GM12878 (cell line): ENCODE measurements around the gene LAMC3. TPM values are rescaled to one million over a fixed set of nuclear protein-coding genes. Genes with fewer than 3 reads are reported as not detected.

Experiments used
- ATAC-seq: fragments of 200-7000 bp; cut with Tn5 transposase; 3 replicates; pipeline ENCODE4 v1.9.1; 2020; ENCODE audit warnings: mild to moderate bottlenecking, moderate library complexity
- BruUV-seq: library from RNA; stranded (reverse); fragments of 400-500 nt; replicated peaks from 2 replicates; lab custom pipeline; 2021; lab: Mats Ljungman, UMichigan
- CTCF ChIA-PET: fragments of 300-600 bp; sonication (Branson Sonifier 250); formaldehyde crosslinking; extraction: SDS; loops from one replicate; lab custom pipeline; 2021; ENCODE audit warnings: inconsistent platforms; lab: Yijun Ruan, JAX
- POLR2A ChIA-PET: fragments of 350-600 bp; formaldehyde crosslinking; extraction: SDS; loops from one replicate; lab custom pipeline; 2021; ENCODE audit warnings: inconsistent platforms; lab: Charles Lee
- RAD21 ChIA-PET: fragments of 300-600 bp; sonication (Branson Sonifier 250); formaldehyde crosslinking; loops from one replicate; lab custom pipeline; 2023; ENCODE audit warnings: antibody characterized with exemption; ENCODE audit not compliant: unreplicated experiment; lab: Charles Lee
- SMC1A ChIA-PET: fragments of 300-600 bp; sonication (Branson Sonifier 250); formaldehyde crosslinking; loops from one replicate; lab custom pipeline; 2023; ENCODE audit not compliant: unreplicated experiment, uncharacterized antibody; lab: Charles Lee
- DNase-seq: peaks from one replicate; pipeline ENCODE4 v3.0.0-alpha.2; 2011; ENCODE audit warnings: low read depth, low spot score
- FAIRE-seq: peaks from 3 replicates; lab custom pipeline; 2011; peaks lifted over from hg19 to GRCh38; lab: Jason Lieb, UNC
- H2AFZ ChIP-seq: 2 replicates; pipeline ENCODE4 v1.6.0; 2011; ENCODE audit warnings: low read depth, low read length, control low read depth; ENCODE audit not compliant: control insufficient read depth
- H3K27ac ChIP-seq: 2 replicates; pipeline ENCODE4 v1.5.1; 2011; ENCODE audit warnings: control low read depth; ENCODE audit not compliant: control insufficient read depth, insufficient read depth
- H3K27me3 ChIP-seq, 2 experiments: replicated peaks in 1 of 2; 2 replicates each; pipeline versions ENCODE4 v1.6.0 to v1.6.1; 2011; ENCODE audit warnings: low read length in 1 of 2; ENCODE audit not compliant: control insufficient read depth in 2 of 2, insufficient read depth in 2 of 2
- H3K36me3 ChIP-seq, 2 experiments: 2 replicates each; pipeline ENCODE4 v1.5.1; 2011; ENCODE audit warnings: low read length in 1 of 2; ENCODE audit not compliant: control insufficient read depth in 2 of 2, insufficient read depth in 2 of 2
- H3K4me1 ChIP-seq: 2 replicates; pipeline ENCODE4 v1.6.1; 2011; ENCODE audit warnings: mild to moderate bottlenecking, low read length, moderate library complexity, mixed read lengths; ENCODE audit not compliant: control insufficient read depth, insufficient read depth
- H3K4me2 ChIP-seq: 2 replicates; pipeline ENCODE4 v1.6.0; 2011; ENCODE audit warnings: control low read depth; ENCODE audit not compliant: control insufficient read depth, insufficient read depth
- H3K4me3 ChIP-seq: fragments of 200-600 bp; sonication (generic); 2 replicates; pipeline ENCODE4 v1.5.1; 2016
- H3K79me2 ChIP-seq: 2 replicates; pipeline ENCODE4 v1.6.0; 2011; ENCODE audit warnings: low read length; ENCODE audit not compliant: control insufficient read depth, insufficient read depth
- H3K9ac ChIP-seq: 2 replicates; pipeline ENCODE4 v1.8.0; 2011; ENCODE audit warnings: low read length, control low read depth, mixed read lengths; ENCODE audit not compliant: control insufficient read depth, insufficient read depth
- H3K9me3 ChIP-seq: replicated peaks from 3 replicates; pipeline ENCODE4 v1.5.1; 2011; ENCODE audit warnings: mild to moderate bottlenecking, low read length; ENCODE audit not compliant: control insufficient read depth, insufficient read depth
- H4K20me1 ChIP-seq: 2 replicates; pipeline ENCODE4 v1.6.0; 2011; ENCODE audit not compliant: control insufficient read depth, insufficient read depth
- BACH1 ChIP-seq: fragments of 450-650 bp; IDR thresholded peaks from 2 replicates; pipeline ENCODE4 v1.6.1; 2017; ENCODE audit warnings: mild to moderate bottlenecking, borderline replicate concordance
- CEBPB ChIP-seq, 2 experiments: fragments of 150-350 bp in 1 of 2; IDR thresholded peaks; 2 replicates each; pipeline ENCODE4 v1.6.1; 2012 to 2014; ENCODE audit warnings: low read depth in 2 of 2, low read length in 2 of 2, borderline replicate concordance in 1 of 2, inconsistent platforms in 1 of 2
- CEBPZ ChIP-seq: fragments of 150-350 bp; IDR thresholded peaks from 2 replicates; pipeline ENCODE4 v1.6.1; 2016; ENCODE audit warnings: low read depth, low read length
- HCFC1 ChIP-seq: fragments of 150-350 bp; IDR thresholded peaks from 2 replicates; pipeline ENCODE4 v1.6.1; 2014; ENCODE audit warnings: low read length
- SP1 ChIP-seq: IDR thresholded peaks from one replicate; pipeline ENCODE4 v1.6.1; 2011; ENCODE audit warnings: low read depth, low read length
- SPI1 ChIP-seq: IDR thresholded peaks from 2 replicates; pipeline ENCODE4 v1.6.1; 2011; ENCODE audit warnings: low read depth, mild to moderate bottlenecking, low read length, moderate library complexity, borderline replicate concordance; ENCODE audit not compliant: insufficient read depth
- SRF ChIP-seq, 2 experiments: IDR thresholded peaks; 2 replicates each; pipeline ENCODE4 v1.6.1; 2011; ENCODE audit warnings: low read depth in 2 of 2, low read length in 2 of 2, mild to moderate bottlenecking in 1 of 2, moderate library complexity in 1 of 2
- TCF12 ChIP-seq: IDR thresholded peaks from 2 replicates; pipeline ENCODE4 v1.6.1; 2011; ENCODE audit warnings: low read depth, mild to moderate bottlenecking, low read length
- ZNF207 ChIP-seq: fragments of 450-650 bp; IDR thresholded peaks from 2 replicates; pipeline ENCODE4 v1.6.1; 2014; ENCODE audit warnings: antibody characterized with exemption, mild to moderate bottlenecking, borderline replicate concordance
- ZNF384 ChIP-seq: IDR thresholded peaks from 2 replicates; pipeline ENCODE4 v1.6.1; 2012; ENCODE audit warnings: low read depth, mild to moderate bottlenecking, low read length, improper control_type of control experiment, borderline replicate concordance
- WGBS: methylation state at CpG from one replicate; pipeline ENCODE4 v1.1.6; 2016; ENCODE audit warnings: low lambda C conversion rate; ENCODE audit not compliant: insufficient replicate concordance, insufficient coverage; ENCODE audit errors: missing lambda C conversion rate; 5-methylcytosine and 5-hydroxymethylcytosine counted together
- in situ Hi-C: fragments of 300-500 bp; cut with MboI; formaldehyde crosslinking; loops from 9 replicates; pipeline ENCODE4 v1.14.3; 2018; ENCODE audit warnings: mixed read lengths
- intact Hi-C: fragments of 100-400 bp; cut with micrococcal nuclease; formaldehyde crosslinking; loops from one replicate; pipeline ENCODE4 v1.14.2; 2022; ENCODE audit not compliant: unreplicated experiment
- polyA plus RNA-seq, 11 experiments: library from polyadenylated mRNA; depleted of rRNA in 4 of 11; unstranded in 6 of 11; stranded (reverse) in 5 of 11; fragments of >200 nt; fragmentation: Nextera tagmentation in 4 of 11; fragmentation: Illumina TruSeq in 1 of 11; extraction: Ambion mirVana in 4 of 11; extraction: Trizol in 1 of 11; gene quantifications; 1 replicate in 1 of 11; 2 replicates in 10 of 11; pipeline versions ENCODE4 v1.2.1 to v1.2.3, GENCODE V29; 2011 to 2016; ENCODE audit warnings: inconsistent platforms in 2 of 11, missing spikeins in 2 of 11, low read depth in 1 of 11
- total RNA-seq, 4 experiments: library from RNA; depleted of rRNA in 3 of 4; stranded (reverse); fragments of >200 nt in 3 of 4; fragmentation: Illumina TruSeq in 1 of 4; extraction: Trizol in 1 of 4; gene quantifications; 2 replicates each; pipeline versions ENCODE4 v1.2.1 to v1.2.3, GENCODE V29; 2013 to 2021
- TF ChIP-seq, protein P1 (sequence below): IDR thresholded peaks from 2 replicates; pipeline ENCODE4 v1.6.1; 2011; ENCODE audit warnings: low read depth, mild to moderate bottlenecking, low read length, moderate library complexity, borderline replicate concordance; ENCODE audit errors: extremely low read depth

The LAMC3 gene
- total and polyA plus RNA-seq, 10 of the 15 experiments (the other 5 are each of a cell fraction or from before 2014, with no cell fraction given), result under 0.01 to 0.08 TPM; not detected in 8

DNA sequence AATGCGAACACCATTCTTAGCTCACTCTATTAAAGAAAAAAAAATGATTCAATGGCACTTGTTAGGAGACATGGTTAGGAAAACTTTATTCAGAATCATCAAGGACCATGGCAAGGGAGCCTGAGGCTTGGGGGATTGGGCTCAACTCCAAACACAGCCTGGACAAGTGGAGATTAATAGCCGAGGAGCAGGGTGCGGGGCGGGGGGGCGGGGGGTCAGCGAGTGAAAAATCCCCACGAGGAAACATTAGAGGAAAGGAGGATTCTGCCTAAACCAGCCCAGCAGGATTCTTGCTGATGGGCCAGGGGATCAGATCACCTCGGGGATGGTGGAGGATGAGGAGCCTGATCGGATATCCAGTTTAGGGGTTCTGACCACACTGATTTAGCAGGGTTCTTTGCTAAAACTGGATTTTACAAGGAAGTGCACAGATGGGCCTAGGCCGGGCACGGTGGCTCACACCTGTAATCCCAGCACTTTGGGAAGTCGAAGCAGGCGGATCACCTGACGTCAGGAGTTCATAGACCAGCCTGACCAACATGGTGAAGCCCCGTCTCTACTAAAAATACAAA is 45.6 kb upstream of the LAMC3 start:
- no peak for FAIRE-seq

More for the DNA sequence above, 45.6 kb upstream of the LAMC3 start:
- Histone ChIP-seq H3K36me3 (no peaks in the 10 kb centered on the region), H3K9me3 (peaks cover 2% of the 10 kb centered on the region; the same call in 2 of the 3 replicates), H3K4me3 (no peak overlapping the region), H3K9ac (no peak overlapping the region), H3K27ac (no peak overlapping the region), H3K27me3 (no peaks in the 10 kb centered on the region), H4K20me1 (no peaks in the 10 kb centered on the region), H3K4me1 (no peaks in the 10 kb centered on the region), H3K79me2 (no peaks in the 10 kb centered on the region), H2AFZ (no peak overlapping the region), H3K4me2 (no peak overlapping the region)
- ATAC-seq, result no peak
- no TSS peak for BruUV-seq
- RAD21 ChIA-PET, result no interaction called here
- TF ChIP-seq, protein P1, sequence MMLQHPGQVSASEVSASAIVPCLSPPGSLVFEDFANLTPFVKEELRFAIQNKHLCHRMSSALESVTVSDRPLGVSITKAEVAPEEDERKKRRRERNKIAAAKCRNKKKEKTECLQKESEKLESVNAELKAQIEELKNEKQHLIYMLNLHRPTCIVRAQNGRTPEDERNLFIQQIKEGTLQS, result no peak
- no peak for TF ChIP-seq SP1
- TF ChIP-seq SRF (IDR thresholded peaks at IDR 0.05; ENCODE audit: low read depth in 2 of 2, low read length in 2 of 2), result no peak
- no peak for TF ChIP-seq ZNF384
- TF ChIP-seq BACH1, result no peak
- TF ChIP-seq ZNF207, result no peak
- no peak for TF ChIP-seq CEBPB (IDR thresholded peaks at IDR 0.05; ENCODE audit: borderline replicate concordance in 1 of 2, low read depth in 2 of 2, low read length in 2 of 2)
- no peak for TF ChIP-seq CEBPZ
- TF ChIP-seq SPI1, result no peak
- no peak for TF ChIP-seq TCF12
- TF ChIP-seq HCFC1, result no peak
- intact Hi-C loops, result no loop called here
- SMC1A ChIA-PET, result no interaction called here
- DNase-seq, result no peak
- in situ Hi-C loops, result no loop called here
- 66% methylated on average over 13 of the region's 15 CpGs for WGBS
- CTCF ChIA-PET, result no interaction called here
- POLR2A ChIA-PET, result no interaction called here
